ENCODE data around the gene KRT6A. TPM values are rescaled to one million over a fixed set of nuclear protein-coding genes. Genes with fewer than 3 reads are reported as not detected.

KRT6A gene
- total RNA-seq, 4 donors from 2014 or later = 1.7 to 2.3 TPM; not detected in 2

DNA sequence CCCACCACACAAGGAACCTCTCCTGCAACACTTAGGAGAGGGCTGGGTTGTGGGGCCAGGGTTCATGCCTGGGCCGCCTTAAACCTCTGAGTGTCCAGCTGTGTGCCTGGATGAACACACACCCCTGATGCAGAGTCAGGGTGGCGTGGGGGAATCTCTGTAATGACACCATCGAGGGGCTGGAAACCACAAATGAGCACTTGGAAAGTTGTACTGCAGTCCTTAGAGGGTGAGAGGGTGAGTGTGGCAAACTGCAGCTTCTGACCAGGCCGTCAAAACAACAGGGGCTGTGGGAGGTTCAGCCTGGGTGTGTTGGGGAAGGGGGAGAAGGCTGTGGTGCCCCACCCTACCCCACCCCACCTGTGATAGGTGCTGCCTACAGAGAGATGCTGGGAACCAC lies 39.6 kb upstream of the KRT6A start:
- TF ChIP-seq POLR2A (IDR thresholded peaks at IDR 0.05) (no peak), CTCF (IDR thresholded peaks at IDR 0.05) (no peak)

DNA sequence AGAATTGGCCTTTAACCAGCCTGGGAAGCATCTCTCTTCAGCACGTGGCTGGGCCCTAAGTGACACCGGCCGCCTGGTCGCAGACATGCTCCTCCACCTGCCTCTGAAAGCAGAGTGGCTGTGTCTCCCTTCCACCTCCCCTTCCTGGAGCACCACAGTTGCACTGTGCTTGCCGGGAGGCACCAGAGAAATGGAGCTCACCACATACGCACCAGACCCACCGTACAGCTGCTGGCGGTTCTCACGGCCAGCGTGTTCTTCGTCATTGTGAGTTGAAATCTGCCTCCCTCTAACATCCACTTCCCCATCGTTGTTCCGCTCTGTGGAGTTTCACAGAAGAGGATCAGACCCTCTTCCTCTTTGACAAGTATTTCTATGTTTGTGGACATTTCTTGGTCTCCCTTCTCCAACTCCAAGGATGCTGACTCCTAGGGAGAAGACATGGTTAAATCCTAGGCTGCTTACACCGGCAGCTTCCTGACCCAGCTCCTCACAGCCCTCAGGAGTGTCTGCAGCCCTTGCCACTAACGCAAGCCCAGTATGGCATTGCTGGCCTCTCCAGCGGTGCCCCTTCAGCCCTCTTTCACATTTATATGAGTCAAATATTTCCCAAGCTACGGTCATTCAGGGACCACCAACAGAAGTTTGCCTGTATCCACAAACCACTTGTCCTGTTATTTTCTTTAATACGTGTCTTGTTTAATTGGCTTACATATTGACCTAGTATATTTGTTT lies 38.7 kb upstream of the KRT6A start:
- Histone ChIP-seq H3K4me3 (no peak overlapping the region), H3K36me3 (no peaks in the 10 kb centered on the region), H3K27me3 (no peaks in the 10 kb centered on the region), H3K4me1 (no peaks in the 10 kb centered on the region), H3K9me3 (no peaks in the 10 kb centered on the region), H3K27ac (no peak overlapping the region)
- TF ChIP-seq CTCF (IDR thresholded peaks at IDR 0.05) (no peak), POLR2A (IDR thresholded peaks at IDR 0.05) (no peak)
- no peak for DNase-seq

More for the DNA sequence above, 39.6 kb upstream of the KRT6A start:
- Histone ChIP-seq H3K4me3 (no peak overlapping the region), H3K9me3 (no peaks in the 10 kb centered on the region), H3K36me3 (no peaks in the 10 kb centered on the region), H3K4me1 (no peaks in the 10 kb centered on the region), H3K27ac (no peak overlapping the region), H3K27me3 (no peaks in the 10 kb centered on the region)
- no peak for DNase-seq

DNA sequence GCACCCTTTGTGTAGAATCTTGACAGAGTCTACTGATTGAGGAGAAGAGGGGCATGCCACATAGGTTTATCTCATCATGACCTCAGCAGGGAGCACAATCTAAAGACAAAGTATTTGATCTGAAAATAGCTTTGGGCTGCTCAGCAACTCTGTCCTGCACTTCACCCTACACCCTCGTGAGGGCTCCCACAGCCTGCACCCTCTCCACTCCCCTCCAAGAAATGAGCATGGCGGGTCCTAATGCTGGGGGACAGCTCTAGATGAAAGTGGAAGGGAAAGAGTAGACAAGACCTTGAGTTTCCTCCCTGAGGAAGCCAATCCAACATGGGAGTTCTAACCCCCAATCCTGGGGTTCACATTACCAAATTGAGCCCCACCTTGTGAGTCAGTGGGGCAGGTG lies 37.8 kb upstream of the KRT6A start:
- no peak for TF ChIP-seq CTCF (IDR thresholded peaks at IDR 0.05)
- no peak for TF ChIP-seq POLR2A (IDR thresholded peaks at IDR 0.05)
- Histone ChIP-seq H3K9me3 (no peaks in the 10 kb centered on the region), H3K4me3 (no peak overlapping the region), H3K27ac (no peak overlapping the region), H3K36me3 (no peaks in the 10 kb centered on the region), H3K27me3 (no peaks in the 10 kb centered on the region), H3K4me1 (no peaks in the 10 kb centered on the region)
- DNase-seq = no peak

DNA sequence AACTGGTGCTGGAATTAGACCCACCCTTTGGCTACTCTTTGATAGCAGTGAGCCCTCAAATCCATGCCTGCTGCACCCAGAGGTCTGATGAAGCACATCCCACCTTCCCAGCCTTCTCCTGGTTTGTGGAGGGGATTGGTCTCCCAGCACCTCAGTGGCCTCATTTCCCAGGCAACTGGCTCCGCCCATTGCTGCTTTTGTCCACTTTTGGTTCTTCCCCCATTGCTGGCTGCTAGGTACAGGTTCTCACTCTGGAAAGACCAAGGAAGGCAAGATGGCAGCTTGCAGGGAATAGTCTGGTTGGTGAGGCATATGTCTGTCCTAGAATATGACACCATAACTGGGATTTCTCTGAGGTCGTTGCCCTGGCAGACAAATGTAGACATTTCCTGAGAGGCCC lies 37.3 kb upstream of the KRT6A start:
- H3K9me3 ChIP-seq = no peaks in the 10 kb centered on the region
- DNase-seq = peak in 1 of 3 donors; percentile 7
- H3K27ac ChIP-seq = no peak overlapping the region
- no peak overlapping the region for H3K4me3 ChIP-seq
- TF ChIP-seq CTCF (IDR thresholded peaks at IDR 0.05) (no peak), POLR2A (IDR thresholded peaks at IDR 0.05) (no peak)
- H3K36me3 ChIP-seq = no peaks in the 10 kb centered on the region
- no peaks in the 10 kb centered on the region for H3K27me3 ChIP-seq
- no peaks in the 10 kb centered on the region for H3K4me1 ChIP-seq

DNA sequence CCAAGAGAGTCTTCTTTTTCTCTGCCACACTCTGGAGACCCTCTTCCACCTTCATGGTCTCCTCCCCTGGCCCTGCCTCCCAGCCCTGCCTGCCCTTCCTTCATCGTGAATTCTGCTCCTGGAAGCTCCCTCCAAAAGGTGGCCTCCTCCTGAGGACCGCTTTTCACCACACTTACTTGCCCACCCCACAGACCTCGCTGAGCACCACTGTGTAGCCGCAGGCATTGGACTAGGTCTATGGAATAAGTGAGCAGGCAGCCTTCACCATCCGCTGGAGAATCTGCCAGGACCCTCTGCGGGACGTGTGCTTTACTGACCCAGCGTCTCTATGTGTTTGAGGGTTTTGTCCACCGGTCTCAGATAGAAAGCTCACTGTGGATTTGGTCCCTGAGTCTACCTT lies 36.8 kb upstream of the KRT6A start:
- Histone ChIP-seq H3K4me1 (no peaks in the 10 kb centered on the region), H3K9me3 (no peaks in the 10 kb centered on the region), H3K27ac (no peak overlapping the region), H3K4me3 (no peak overlapping the region), H3K27me3 (no peaks in the 10 kb centered on the region), H3K36me3 (no peaks in the 10 kb centered on the region)
- TF ChIP-seq POLR2A (IDR thresholded peaks at IDR 0.05) (no peak), CTCF (IDR thresholded peaks at IDR 0.05) (no peak)
- peak in 1 of 3 donors; percentile 19 for DNase-seq

All from Peyer's patch (tissue), 4 donors.